ENCODE measurements around the gene KRT28.

The KRT28 gene
- total RNA-seq = 0 reads per million in 3 donors

GRCh38 chr17:40799859-40800258 is at the start of gene KRT28:
TSS of gene KRT28 (minus strand) at chr17:40799959. CDS start at chr17:40799893, 66 bp downstream.
- no peak for DNase-seq
- peaks cover 17% of the 10 kb centered on the region for H3K27me3 ChIP-seq (replicated peaks; ENCODE audit: control insufficient read depth, insufficient read depth, low read length, poor library complexity, severe bottlenecking)
- H3K27ac ChIP-seq (ENCODE audit: insufficient read depth, low read length, poor library complexity, severe bottlenecking) = no peak within 1 kb of the TSS
- H3K4me3 ChIP-seq (ENCODE audit: insufficient read depth, low read depth, low read length, poor library complexity, severe bottlenecking) = no peak within 1 kb of the TSS
- H3K36me3 ChIP-seq (ENCODE audit: control insufficient read depth, insufficient read depth, low read length) = no peaks in the 10 kb centered on the region
- no peaks in the 10 kb centered on the region for H3K4me1 ChIP-seq (ENCODE audit: control insufficient read depth, insufficient read depth, low read length, poor library complexity, severe bottlenecking)
- H3K9me3 ChIP-seq (ENCODE audit: control insufficient read depth, low read length) = no peaks in the 10 kb centered on the region

- no peaks in the 10 kb centered on the region for H3K4me1 ChIP-seq (ENCODE audit: control insufficient read depth, insufficient read depth, low read length, poor library complexity, severe bottlenecking)
- no peak for DNase-seq
- H3K4me3 ChIP-seq (ENCODE audit: insufficient read depth, low read depth, low read length, poor library complexity, severe bottlenecking) = no peak overlapping the region
- H3K9me3 ChIP-seq (ENCODE audit: control insufficient read depth, low read length) = no peaks in the 10 kb centered on the region
- H3K27me3 ChIP-seq (replicated peaks; ENCODE audit: control insufficient read depth, insufficient read depth, low read length, poor library complexity, severe bottlenecking) = no peaks in the 10 kb centered on the region
- no peak overlapping the region for H3K27ac ChIP-seq (ENCODE audit: insufficient read depth, low read length, poor library complexity, severe bottlenecking)
- no peaks in the 10 kb centered on the region for H3K36me3 ChIP-seq (ENCODE audit: control insufficient read depth, insufficient read depth, low read length)
Observed at GRCh38 chr17:40848583-40849235, 49.0 kb upstream of the KRT28 start.

DNA sequence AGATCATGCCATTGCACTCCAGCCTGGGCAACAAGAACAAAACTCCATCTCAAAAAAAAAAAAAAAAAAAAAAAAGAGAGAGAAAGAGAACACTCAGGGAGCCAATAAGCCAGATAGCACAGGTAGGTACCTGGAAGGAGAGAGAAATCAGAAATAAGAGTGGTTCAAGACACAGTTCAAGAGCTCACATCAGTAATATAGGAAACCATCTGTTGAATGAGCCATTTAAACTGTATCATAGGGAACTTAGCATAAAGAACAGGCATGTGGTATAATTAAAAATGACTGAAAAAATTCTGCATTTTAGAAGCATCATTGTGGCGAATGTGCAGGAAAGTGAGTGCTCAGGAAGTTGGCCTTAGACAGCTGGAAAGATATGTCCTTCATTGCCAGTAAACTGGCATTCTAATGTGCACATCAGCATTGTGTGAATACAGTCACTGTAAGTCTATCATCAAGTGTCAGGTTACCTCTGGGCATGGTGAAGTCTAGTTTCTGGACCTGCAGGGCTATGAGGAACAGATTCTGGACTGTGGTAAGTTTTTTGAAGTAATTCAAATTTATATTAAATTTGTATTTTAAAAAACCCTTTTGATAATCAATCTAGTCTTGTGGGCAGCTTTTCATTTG is 46.9 kb upstream of the KRT28 start:
- Histone ChIP-seq H3K9me3 (ENCODE audit: control insufficient read depth, low read length) (no peaks in the 10 kb centered on the region), H3K36me3 (ENCODE audit: control insufficient read depth, insufficient read depth, low read length) (no peaks in the 10 kb centered on the region), H3K4me3 (ENCODE audit: insufficient read depth, low read depth, low read length, poor library complexity, severe bottlenecking) (no peak overlapping the region), H3K27ac (ENCODE audit: insufficient read depth, low read length, poor library complexity, severe bottlenecking) (no peak overlapping the region), H3K27me3 (replicated peaks; ENCODE audit: control insufficient read depth, insufficient read depth, low read length, poor library complexity, severe bottlenecking) (no peaks in the 10 kb centered on the region), H3K4me1 (ENCODE audit: control insufficient read depth, insufficient read depth, low read length, poor library complexity, severe bottlenecking) (no peaks in the 10 kb centered on the region)
- no peak for DNase-seq

DNA sequence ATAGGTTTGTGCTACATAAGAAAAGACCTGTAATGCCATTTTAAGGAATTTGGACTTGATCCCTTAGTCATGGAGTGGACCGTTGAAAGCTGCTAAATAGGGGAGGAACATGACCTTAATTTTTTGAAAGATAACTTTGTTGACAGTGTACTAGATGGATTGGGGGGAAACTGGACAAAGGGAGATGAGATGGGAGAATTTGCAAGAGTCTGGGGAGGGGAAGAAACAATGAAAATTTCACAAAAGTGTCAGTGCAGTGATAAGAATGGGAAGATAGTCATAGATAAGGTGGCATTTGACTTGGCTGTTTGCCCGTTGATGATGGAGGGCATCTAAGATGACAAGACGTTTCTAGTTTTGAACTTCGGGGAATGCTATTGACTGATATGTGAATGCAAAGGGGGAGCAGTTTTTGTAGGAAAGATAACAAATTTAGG is 44.9 kb upstream of the KRT28 start:
- H3K4me3 ChIP-seq (ENCODE audit: insufficient read depth, low read depth, low read length, poor library complexity, severe bottlenecking) = no peak overlapping the region
- no peaks in the 10 kb centered on the region for H3K9me3 ChIP-seq (ENCODE audit: control insufficient read depth, low read length)
- no peaks in the 10 kb centered on the region for H3K27me3 ChIP-seq (replicated peaks; ENCODE audit: control insufficient read depth, insufficient read depth, low read length, poor library complexity, severe bottlenecking)
- DNase-seq = no peak
- no peaks in the 10 kb centered on the region for H3K36me3 ChIP-seq (ENCODE audit: control insufficient read depth, insufficient read depth, low read length)
- H3K4me1 ChIP-seq (ENCODE audit: control insufficient read depth, insufficient read depth, low read length, poor library complexity, severe bottlenecking) = no peaks in the 10 kb centered on the region
- no peak overlapping the region for H3K27ac ChIP-seq (ENCODE audit: insufficient read depth, low read length, poor library complexity, severe bottlenecking)

DNA sequence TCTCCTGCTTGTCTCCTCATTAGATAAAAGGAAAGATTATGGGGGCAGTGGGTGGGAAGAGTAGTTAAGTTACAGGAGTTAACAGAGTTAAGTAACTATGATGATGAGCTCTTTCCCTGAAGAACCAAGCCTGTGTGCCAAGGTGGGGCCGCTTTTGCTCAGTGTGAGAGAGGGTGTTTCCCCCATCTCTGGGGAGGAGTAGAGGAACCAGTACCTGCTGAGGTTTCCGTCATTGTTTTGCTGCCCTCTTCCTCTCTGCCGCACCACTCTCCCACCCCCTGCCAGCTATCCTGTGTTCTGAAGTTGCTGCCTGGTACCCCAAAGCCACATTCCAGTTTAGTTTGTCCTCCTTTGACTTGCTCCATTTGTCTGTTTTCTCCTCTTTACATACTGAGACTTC is 43.5 kb upstream of the KRT28 start:
- no peaks in the 10 kb centered on the region for H3K9me3 ChIP-seq (ENCODE audit: control insufficient read depth, low read length)
- H3K27me3 ChIP-seq (replicated peaks; ENCODE audit: control insufficient read depth, insufficient read depth, low read length, poor library complexity, severe bottlenecking) = no peaks in the 10 kb centered on the region
- DNase-seq = no peak
- no peak overlapping the region for H3K4me3 ChIP-seq (ENCODE audit: insufficient read depth, low read depth, low read length, poor library complexity, severe bottlenecking)
- no peaks in the 10 kb centered on the region for H3K36me3 ChIP-seq (ENCODE audit: control insufficient read depth, insufficient read depth, low read length)
- no peak overlapping the region for H3K27ac ChIP-seq (ENCODE audit: insufficient read depth, low read length, poor library complexity, severe bottlenecking)
- H3K4me1 ChIP-seq (ENCODE audit: control insufficient read depth, insufficient read depth, low read length, poor library complexity, severe bottlenecking) = no peaks in the 10 kb centered on the region

- no peaks in the 10 kb centered on the region for H3K36me3 ChIP-seq (ENCODE audit: control insufficient read depth, insufficient read depth, low read length)
- no peaks in the 10 kb centered on the region for H3K4me1 ChIP-seq (ENCODE audit: control insufficient read depth, insufficient read depth, low read length, poor library complexity, severe bottlenecking)
- H3K27ac ChIP-seq (ENCODE audit: insufficient read depth, low read length, poor library complexity, severe bottlenecking) = no peak overlapping the region
- no peaks in the 10 kb centered on the region for H3K9me3 ChIP-seq (ENCODE audit: control insufficient read depth, low read length)
- H3K4me3 ChIP-seq (ENCODE audit: insufficient read depth, low read depth, low read length, poor library complexity, severe bottlenecking) = no peak overlapping the region
- H3K27me3 ChIP-seq (replicated peaks; ENCODE audit: control insufficient read depth, insufficient read depth, low read length, poor library complexity, severe bottlenecking) = no peaks in the 10 kb centered on the region
- no peak for DNase-seq
Observed at GRCh38 chr17:40841246-40841645, 41.5 kb upstream of the KRT28 start.

DNA sequence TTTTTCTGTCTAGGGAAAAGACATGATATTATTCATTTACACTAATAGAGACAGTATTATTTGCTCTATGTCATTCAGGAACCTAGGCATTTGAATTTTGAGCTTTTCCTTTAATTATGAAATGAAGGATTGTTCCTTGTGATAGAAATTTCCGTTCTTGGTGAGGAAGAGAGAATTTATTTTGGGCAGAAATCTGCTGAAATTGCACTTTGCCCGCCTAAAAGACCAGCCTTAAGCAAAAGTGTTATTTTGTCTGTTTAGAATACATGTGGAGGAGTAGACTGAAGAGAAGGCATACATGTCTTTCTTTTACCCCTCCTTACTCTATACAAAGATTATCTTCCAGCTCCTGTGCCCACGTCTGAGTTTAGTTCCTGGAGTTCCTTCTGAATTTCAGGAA is 39.4 kb upstream of the KRT28 start:
- Histone ChIP-seq H3K27me3 (replicated peaks; ENCODE audit: control insufficient read depth, insufficient read depth, low read length, poor library complexity, severe bottlenecking) (no peaks in the 10 kb centered on the region), H3K4me3 (ENCODE audit: insufficient read depth, low read depth, low read length, poor library complexity, severe bottlenecking) (no peak overlapping the region), H3K4me1 (ENCODE audit: control insufficient read depth, insufficient read depth, low read length, poor library complexity, severe bottlenecking) (no peaks in the 10 kb centered on the region), H3K9me3 (ENCODE audit: control insufficient read depth, low read length) (no peaks in the 10 kb centered on the region), H3K27ac (ENCODE audit: insufficient read depth, low read length, poor library complexity, severe bottlenecking) (no peak overlapping the region), H3K36me3 (ENCODE audit: control insufficient read depth, insufficient read depth, low read length) (no peaks in the 10 kb centered on the region)
- DNase-seq = no peak

DNA sequence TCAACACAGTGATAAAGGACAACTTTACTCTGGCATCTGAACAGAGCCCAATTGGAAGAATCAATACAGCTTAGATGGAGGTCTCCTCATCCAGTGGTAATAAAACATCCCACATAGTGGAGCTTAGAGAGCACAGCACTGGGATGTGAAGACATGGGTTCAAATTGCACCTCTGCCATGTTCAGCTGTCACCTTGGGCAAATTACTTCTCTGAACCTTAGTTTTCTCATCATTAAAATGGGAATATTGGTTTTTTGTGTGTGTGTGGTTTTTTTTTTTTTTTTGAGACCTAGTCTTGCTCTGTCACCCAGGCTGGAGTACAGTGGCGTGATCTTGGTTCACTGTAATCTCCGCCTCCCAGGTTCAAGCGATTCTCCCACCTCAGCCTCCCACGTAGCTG is 36.3 kb upstream of the KRT28 start:
- H3K27me3 ChIP-seq (replicated peaks; ENCODE audit: control insufficient read depth, insufficient read depth, low read length, poor library complexity, severe bottlenecking) = no peaks in the 10 kb centered on the region
- no peaks in the 10 kb centered on the region for H3K4me1 ChIP-seq (ENCODE audit: control insufficient read depth, insufficient read depth, low read length, poor library complexity, severe bottlenecking)
- H3K9me3 ChIP-seq (ENCODE audit: control insufficient read depth, low read length) = no peaks in the 10 kb centered on the region
- no peak overlapping the region for H3K4me3 ChIP-seq (ENCODE audit: insufficient read depth, low read depth, low read length, poor library complexity, severe bottlenecking)
- DNase-seq = no peak
- H3K36me3 ChIP-seq (ENCODE audit: control insufficient read depth, insufficient read depth, low read length) = no peaks in the 10 kb centered on the region
- H3K27ac ChIP-seq (ENCODE audit: insufficient read depth, low read length, poor library complexity, severe bottlenecking) = no peak overlapping the region

DNA sequence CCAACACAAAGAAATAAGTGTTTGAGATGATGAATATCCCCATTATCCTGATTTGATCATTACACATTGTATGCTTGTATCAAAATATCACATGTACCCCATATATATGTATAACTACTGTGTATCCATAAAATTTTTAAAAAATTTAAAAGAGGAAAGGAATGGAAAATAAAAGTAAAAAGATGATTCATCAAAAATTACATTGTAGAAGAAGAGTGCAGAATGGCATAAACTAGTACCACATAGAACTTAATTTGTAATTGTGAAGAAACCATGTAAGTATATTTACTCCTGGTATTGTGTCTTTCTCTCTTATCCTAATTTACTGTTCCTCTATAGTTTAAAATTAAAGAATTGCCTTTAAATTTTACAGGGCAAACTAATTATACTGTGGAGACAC is 34.1 kb upstream of the KRT28 start:
- H3K9me3 ChIP-seq (ENCODE audit: control insufficient read depth, low read length) = no peaks in the 10 kb centered on the region
- no peak overlapping the region for H3K4me3 ChIP-seq (ENCODE audit: insufficient read depth, low read depth, low read length, poor library complexity, severe bottlenecking)
- H3K4me1 ChIP-seq (ENCODE audit: control insufficient read depth, insufficient read depth, low read length, poor library complexity, severe bottlenecking) = no peaks in the 10 kb centered on the region
- H3K36me3 ChIP-seq (ENCODE audit: control insufficient read depth, insufficient read depth, low read length) = no peaks in the 10 kb centered on the region
- no peak for DNase-seq
- no peak overlapping the region for H3K27ac ChIP-seq (ENCODE audit: insufficient read depth, low read length, poor library complexity, severe bottlenecking)
- H3K27me3 ChIP-seq (replicated peaks; ENCODE audit: control insufficient read depth, insufficient read depth, low read length, poor library complexity, severe bottlenecking) = no peaks in the 10 kb centered on the region

GRCh38 chr17:40832840-40833239 is 33.1 kb upstream of the KRT28 start:
- no peaks in the 10 kb centered on the region for H3K27me3 ChIP-seq (replicated peaks; ENCODE audit: control insufficient read depth, insufficient read depth, low read length, poor library complexity, severe bottlenecking)
- DNase-seq = no peak

More at GRCh38 chr17:40832840-40833239, 33.1 kb upstream of the KRT28 start:
- H3K36me3 ChIP-seq (ENCODE audit: control insufficient read depth, insufficient read depth, low read length) = no peaks in the 10 kb centered on the region
- H3K4me1 ChIP-seq (ENCODE audit: control insufficient read depth, insufficient read depth, low read length, poor library complexity, severe bottlenecking) = no peaks in the 10 kb centered on the region
- no peak overlapping the region for H3K27ac ChIP-seq (ENCODE audit: insufficient read depth, low read length, poor library complexity, severe bottlenecking)
- H3K4me3 ChIP-seq (ENCODE audit: insufficient read depth, low read depth, low read length, poor library complexity, severe bottlenecking) = no peak overlapping the region
- H3K9me3 ChIP-seq (ENCODE audit: control insufficient read depth, low read length) = no peaks in the 10 kb centered on the region
